ENCODE measurements around the gene FBXO31. TPM values are rescaled to one million over a fixed set of nuclear protein-coding genes. Genes with fewer than 3 reads are reported as not detected.

FBXO31 gene
- polyA plus RNA-seq, 1 donor from 2014 or later, result 20.6 TPM

GRCh38 chr16:87351320-87351698, 32.3 kb downstream of the FBXO31 start:
- Histone ChIP-seq H3K9ac (ENCODE audit: low read length) (no peak overlapping the region), H2AFZ (ENCODE audit: low read depth, low read length) (no peak overlapping the region), H3K79me2 (replicated peaks; ENCODE audit: insufficient read depth, low read length) (no peaks in the 10 kb centered on the region), H3F3A (ENCODE audit: insufficient read depth, low read length, poor library complexity, severe bottlenecking) (no peaks in the 10 kb centered on the region), H3K4me3 (ENCODE audit: low read length) (no peak overlapping the region), H3K9me2 (ENCODE audit: insufficient read depth, low read length) (no peaks in the 10 kb centered on the region), H4K20me1 (ENCODE audit: insufficient read depth) (no peaks in the 10 kb centered on the region), H3K4me2 (ENCODE audit: low read length) (no peak overlapping the region), H3K9me3 (ENCODE audit: low read length) (no peaks in the 10 kb centered on the region), H3K27me3 (ENCODE audit: insufficient read depth, low read depth, low read length) (no peaks in the 10 kb centered on the region), H3K27ac (ENCODE audit: low read length) (no peak overlapping the region), H3K36me3 (ENCODE audit: insufficient read depth, low read length) (no peaks in the 10 kb centered on the region)
- TF ChIP-seq EP300 (conservative IDR thresholded peaks at IDR 0.05; ENCODE audit: poor library complexity, severe bottlenecking), result no peak
- TF ChIP-seq MXI1 (conservative IDR thresholded peaks at IDR 0.05; ENCODE audit: poor library complexity, severe bottlenecking), result no peak
- TF ChIP-seq EZH2 (IDR thresholded peaks at IDR 0.05; ENCODE audit: borderline replicate concordance, insufficient read depth, low read length, poor library complexity, severe bottlenecking), result no peak
- no peak for TF ChIP-seq REST (IDR thresholded peaks at IDR 0.05; ENCODE audit: borderline replicate concordance)
- no peak for TF ChIP-seq SMC3 (conservative IDR thresholded peaks at IDR 0.05; ENCODE audit: poor library complexity)
- no peak for TF ChIP-seq TAF1 (IDR thresholded peaks at IDR 0.05; ENCODE audit: low read depth)

GRCh38 chr16:87350681-87351319, 32.8 kb downstream of the FBXO31 start:
- H3K9ac ChIP-seq (ENCODE audit: low read length), result no peak overlapping the region
- H3K4me2 ChIP-seq (ENCODE audit: low read length), result no peak overlapping the region
- H3K27ac ChIP-seq (ENCODE audit: low read length), result no peak overlapping the region
- no peak overlapping the region for H3K4me3 ChIP-seq (ENCODE audit: low read length)
- H2AFZ ChIP-seq (ENCODE audit: low read depth, low read length), result no peak overlapping the region
- no peaks in the 10 kb centered on the region for H3K79me2 ChIP-seq (replicated peaks; ENCODE audit: insufficient read depth, low read length)
- H3K36me3 ChIP-seq (ENCODE audit: insufficient read depth, low read length), result no peaks in the 10 kb centered on the region
- no peaks in the 10 kb centered on the region for H4K20me1 ChIP-seq (ENCODE audit: insufficient read depth)
- H3K27me3 ChIP-seq (ENCODE audit: insufficient read depth, low read depth, low read length), result no peaks in the 10 kb centered on the region
- no peaks in the 10 kb centered on the region for H3K9me2 ChIP-seq (ENCODE audit: insufficient read depth, low read length)
- H3F3A ChIP-seq (ENCODE audit: insufficient read depth, low read length, poor library complexity, severe bottlenecking), result no peaks in the 10 kb centered on the region
- no peaks in the 10 kb centered on the region for H3K9me3 ChIP-seq (ENCODE audit: low read length)
- no peak for TF ChIP-seq TAF1 (IDR thresholded peaks at IDR 0.05; ENCODE audit: low read depth)
- no peak for TF ChIP-seq EZH2 (IDR thresholded peaks at IDR 0.05; ENCODE audit: borderline replicate concordance, insufficient read depth, low read length, poor library complexity, severe bottlenecking)
- no peak for TF ChIP-seq RAD21 (conservative IDR thresholded peaks at IDR 0.05)
- no peak for TF ChIP-seq REST (IDR thresholded peaks at IDR 0.05; ENCODE audit: borderline replicate concordance)
- no peak for TF ChIP-seq CTCF (IDR thresholded peaks at IDR 0.05; ENCODE audit: poor library complexity, severe bottlenecking)
- no peak for TF ChIP-seq MXI1 (conservative IDR thresholded peaks at IDR 0.05; ENCODE audit: poor library complexity, severe bottlenecking)
- no peak for TF ChIP-seq POLR2AphosphoS5 (IDR thresholded peaks at IDR 0.05)
- no peak for TF ChIP-seq EP300 (conservative IDR thresholded peaks at IDR 0.05; ENCODE audit: poor library complexity, severe bottlenecking)
- TF ChIP-seq SMC3 (conservative IDR thresholded peaks at IDR 0.05; ENCODE audit: poor library complexity), result no peak
